Measurements from ENCODE around the gene USHBP1.

Gene USHBP1

DNA sequence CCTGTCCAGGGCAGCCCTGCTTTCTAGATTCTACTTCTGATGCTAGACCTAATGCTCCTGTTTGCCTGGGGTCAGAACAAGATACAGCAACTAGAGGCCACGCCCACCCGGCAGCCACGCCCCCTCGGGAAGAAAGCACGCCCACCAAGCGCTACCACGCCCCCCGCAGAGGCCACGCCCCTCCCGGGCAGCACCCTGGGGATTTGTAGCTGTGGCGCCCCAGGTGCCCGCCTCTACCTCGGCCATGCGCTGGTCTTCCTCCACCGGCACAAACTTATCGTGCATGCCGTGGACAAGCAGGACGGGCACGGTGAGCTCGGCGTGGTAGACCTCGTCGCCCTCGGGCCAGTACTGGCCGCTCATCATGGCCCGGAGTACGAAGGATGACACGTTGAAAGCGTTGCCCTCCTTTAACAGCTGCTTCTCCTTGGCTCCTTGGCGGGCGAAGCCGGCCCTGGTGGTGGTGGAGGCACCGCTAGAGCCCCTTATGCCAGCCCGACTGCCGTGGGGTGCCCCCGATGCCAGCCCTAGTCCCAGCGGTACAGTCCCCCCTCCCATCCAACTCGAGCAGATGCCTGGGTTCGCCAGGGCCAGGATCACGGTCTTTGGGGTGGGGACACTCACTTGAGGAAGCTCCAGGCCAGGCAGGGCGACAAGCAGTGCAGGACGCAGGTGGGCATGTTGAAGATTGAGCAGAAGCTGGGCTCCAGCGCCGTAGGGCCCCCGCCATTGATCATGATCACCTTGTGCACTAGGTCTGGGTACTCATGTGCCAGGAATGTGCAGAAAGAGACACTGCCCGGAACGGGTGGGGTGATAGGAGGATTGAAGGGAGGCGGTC, 29.7 kb upstream of the USHBP1 start:
- no peak for DNase-seq (ENCODE audit: low read depth, low spot score)
- Histone ChIP-seq H3K9me3 (ENCODE audit: insufficient read depth, low read length) (peaks cover 14% of the 10 kb centered on the region; the same call in 1 of the 2 replicates), H3K36me3 (ENCODE audit: insufficient read depth, insufficient read length, low read length) (peaks cover 26% of the 10 kb centered on the region), H3K4me1 (ENCODE audit: insufficient read depth, insufficient read length) (peaks cover 9% of the 10 kb centered on the region), H3K27me3 (ENCODE audit: insufficient read depth, insufficient read length) (no peaks in the 10 kb centered on the region), H3K9ac (ENCODE audit: insufficient read length, low read depth) (no peak overlapping the region), H3K4me3 (ENCODE audit: insufficient read length, low read depth) (peak overlapping the region; percentile 29)
- TF ChIP-seq YY1 (IDR thresholded peaks at IDR 0.05; ENCODE audit: insufficient read depth, insufficient read length) (no peak), ZNF274 (IDR thresholded peaks at IDR 0.05; ENCODE audit: low read depth, low read length) (no peak), SUZ12 (IDR thresholded peaks at IDR 0.05; ENCODE audit: extremely low read depth, insufficient read depth, insufficient read length) (no peak)

- Histone ChIP-seq H3K4me3 (ENCODE audit: insufficient read length, low read depth) (peak overlapping the region; percentile 29), H3K27me3 (ENCODE audit: insufficient read depth, insufficient read length) (no peaks in the 10 kb centered on the region), H3K9me3 (ENCODE audit: insufficient read depth, low read length) (peaks cover 13% of the 10 kb centered on the region; the same call in 1 of the 2 replicates), H3K4me1 (ENCODE audit: insufficient read depth, insufficient read length) (peaks cover 9% of the 10 kb centered on the region), H3K9ac (ENCODE audit: insufficient read length, low read depth) (peak overlapping the region; percentile 50), H3K36me3 (ENCODE audit: insufficient read depth, insufficient read length, low read length) (peaks cover 26% of the 10 kb centered on the region)
- DNase-seq (ENCODE audit: low read depth, low spot score): no peak
- TF ChIP-seq SUZ12 (IDR thresholded peaks at IDR 0.05; ENCODE audit: extremely low read depth, insufficient read depth, insufficient read length): no peak
- TF ChIP-seq YY1 (IDR thresholded peaks at IDR 0.05; ENCODE audit: insufficient read depth, insufficient read length): no peak
These were observed 29.1 kb upstream of the USHBP1 start for GRCh38 chr19:17293605-17294004.

DNA sequence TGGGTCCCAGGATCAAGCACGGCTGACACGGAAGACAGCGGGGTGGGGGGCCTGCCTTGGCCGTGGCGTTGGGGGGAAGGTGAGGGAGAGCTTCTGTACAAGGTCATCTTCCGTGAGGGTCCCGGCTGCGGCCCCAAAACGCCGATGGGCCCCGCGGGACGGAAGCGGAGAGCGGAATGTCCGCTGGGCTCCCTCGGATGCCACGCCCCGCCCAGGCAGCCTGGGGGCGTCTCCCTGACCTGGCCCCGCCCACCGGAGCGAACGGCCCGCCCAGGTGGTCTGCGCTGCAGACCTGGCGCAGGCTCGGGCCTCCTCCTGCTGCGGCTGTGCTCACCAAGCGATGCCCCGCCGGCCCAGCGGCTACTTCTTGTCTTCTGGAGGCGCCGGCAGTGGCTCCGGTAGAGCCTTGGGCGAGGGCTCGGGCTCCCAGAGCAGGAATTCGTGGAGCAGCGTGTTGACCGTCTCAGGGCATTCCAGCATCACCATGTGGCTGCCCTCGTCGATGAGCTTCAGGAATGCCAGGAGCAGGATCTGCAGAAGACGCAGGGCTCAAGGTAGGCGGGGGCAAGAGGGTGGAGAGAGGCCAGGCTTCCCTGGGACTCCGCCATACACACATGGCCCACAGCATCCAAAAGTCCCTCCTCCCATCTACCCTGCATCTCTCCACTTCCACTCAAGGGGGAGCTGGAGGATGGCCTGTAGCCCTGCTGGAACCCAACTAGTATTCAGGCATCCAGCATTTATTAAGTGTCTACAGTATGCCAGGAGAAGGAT, 27.9 kb upstream of the USHBP1 start:
- Histone ChIP-seq H3K36me3 (ENCODE audit: insufficient read depth, insufficient read length, low read length) (peaks cover 20% of the 10 kb centered on the region), H3K9me3 (ENCODE audit: insufficient read depth, low read length) (peaks cover 3% of the 10 kb centered on the region; the same call in 1 of the 2 replicates), H3K9ac (ENCODE audit: insufficient read length, low read depth) (peak overlapping the region; percentile 83), H3K4me3 (ENCODE audit: insufficient read length, low read depth) (peak overlapping the region; percentile 81), H3K4me1 (ENCODE audit: insufficient read depth, insufficient read length) (peaks cover 9% of the 10 kb centered on the region), H3K27me3 (ENCODE audit: insufficient read depth, insufficient read length) (no peaks in the 10 kb centered on the region)
- TF ChIP-seq ZNF274 (IDR thresholded peaks at IDR 0.05; ENCODE audit: low read depth, low read length): no peak
- DNase-seq (ENCODE audit: low read depth, low spot score): peak; percentile 81

GRCh38 chr19:17289489-17289888, 24.9 kb upstream of the USHBP1 start:
- TF ChIP-seq ZNF274 (IDR thresholded peaks at IDR 0.05; ENCODE audit: low read depth, low read length): no peak
- Histone ChIP-seq H3K9me3 (ENCODE audit: insufficient read depth, low read length) (peaks cover 8% of the 10 kb centered on the region; the same call in 1 of the 2 replicates), H3K27me3 (ENCODE audit: insufficient read depth, insufficient read length) (no peaks in the 10 kb centered on the region), H3K4me1 (ENCODE audit: insufficient read depth, insufficient read length) (peaks cover 7% of the 10 kb centered on the region), H3K4me3 (ENCODE audit: insufficient read length, low read depth) (peak overlapping the region; percentile 8), H3K9ac (ENCODE audit: insufficient read length, low read depth) (no peak overlapping the region), H3K36me3 (ENCODE audit: insufficient read depth, insufficient read length, low read length) (peaks cover 24% of the 10 kb centered on the region)
- peak; percentile 89 for DNase-seq (ENCODE audit: low read depth, low spot score)

DNA sequence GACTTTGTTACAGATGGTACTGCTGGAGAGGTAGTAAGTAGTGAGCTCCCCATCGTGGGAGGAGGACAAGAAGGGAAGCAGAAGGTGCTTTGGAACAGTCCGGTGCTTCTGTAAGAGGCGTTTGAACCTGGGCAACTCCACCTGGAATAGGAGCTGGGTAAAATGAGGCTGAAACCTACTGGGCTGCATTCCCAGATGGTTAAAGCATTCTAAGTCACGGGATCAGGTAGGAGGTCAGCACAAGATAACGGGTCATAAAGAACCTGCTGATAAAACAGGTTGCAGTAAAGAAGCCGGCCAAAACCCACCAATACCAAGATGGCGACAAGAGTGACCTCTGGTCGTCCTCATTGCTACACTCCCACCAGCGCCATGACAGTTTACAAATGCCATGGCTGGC, 22.2 kb upstream of the USHBP1 start:
- H3K4me1 ChIP-seq (ENCODE audit: insufficient read depth, insufficient read length): peaks cover 8% of the 10 kb centered on the region
- H3K9ac ChIP-seq (ENCODE audit: insufficient read length, low read depth): no peak overlapping the region
- H3K36me3 ChIP-seq (ENCODE audit: insufficient read depth, insufficient read length, low read length): peaks cover 35% of the 10 kb centered on the region
- DNase-seq (ENCODE audit: low read depth, low spot score): no peak
- TF ChIP-seq SUZ12 (IDR thresholded peaks at IDR 0.05; ENCODE audit: extremely low read depth, insufficient read depth, insufficient read length): no peak
- no peak for TF ChIP-seq YY1 (IDR thresholded peaks at IDR 0.05; ENCODE audit: insufficient read depth, insufficient read length)
- TF ChIP-seq ZNF274 (IDR thresholded peaks at IDR 0.05; ENCODE audit: low read depth, low read length): no peak
- H3K4me3 ChIP-seq (ENCODE audit: insufficient read length, low read depth): no peak overlapping the region
- H3K9me3 ChIP-seq (ENCODE audit: insufficient read depth, low read length): peaks cover 8% of the 10 kb centered on the region; the same call in 1 of the 2 replicates
- no peaks in the 10 kb centered on the region for H3K27me3 ChIP-seq (ENCODE audit: insufficient read depth, insufficient read length)

- TF ChIP-seq YY1 (IDR thresholded peaks at IDR 0.05; ENCODE audit: insufficient read depth, insufficient read length) (no peak), SUZ12 (IDR thresholded peaks at IDR 0.05; ENCODE audit: extremely low read depth, insufficient read depth, insufficient read length) (no peak), ZNF274 (IDR thresholded peaks at IDR 0.05; ENCODE audit: low read depth, low read length) (no peak)
- H3K9me3 ChIP-seq (ENCODE audit: insufficient read depth, low read length): peaks cover 8% of the 10 kb centered on the region; the same call in 1 of the 2 replicates
- peaks cover 35% of the 10 kb centered on the region for H3K36me3 ChIP-seq (ENCODE audit: insufficient read depth, insufficient read length, low read length)
- peaks cover 8% of the 10 kb centered on the region for H3K4me1 ChIP-seq (ENCODE audit: insufficient read depth, insufficient read length)
- no peak overlapping the region for H3K4me3 ChIP-seq (ENCODE audit: insufficient read length, low read depth)
- no peaks in the 10 kb centered on the region for H3K27me3 ChIP-seq (ENCODE audit: insufficient read depth, insufficient read length)
- no peak overlapping the region for H3K9ac ChIP-seq (ENCODE audit: insufficient read length, low read depth)
- no peak for DNase-seq (ENCODE audit: low read depth, low spot score)
These were observed 21.7 kb upstream of the USHBP1 start for GRCh38 chr19:17286263-17286662.

GRCh38 chr19:17285415-17286135, 21.0 kb upstream of the USHBP1 start:
- Histone ChIP-seq H3K9ac (ENCODE audit: insufficient read length, low read depth) (no peak overlapping the region), H3K9me3 (ENCODE audit: insufficient read depth, low read length) (peaks cover 8% of the 10 kb centered on the region; the same call in 1 of the 2 replicates), H3K36me3 (ENCODE audit: insufficient read depth, insufficient read length, low read length) (peaks cover 35% of the 10 kb centered on the region), H3K4me1 (ENCODE audit: insufficient read depth, insufficient read length) (peaks cover 8% of the 10 kb centered on the region), H3K4me3 (ENCODE audit: insufficient read length, low read depth) (no peak overlapping the region), H3K27me3 (ENCODE audit: insufficient read depth, insufficient read length) (no peaks in the 10 kb centered on the region)
- TF ChIP-seq ZNF274 (IDR thresholded peaks at IDR 0.05; ENCODE audit: low read depth, low read length): no peak
- TF ChIP-seq YY1 (IDR thresholded peaks at IDR 0.05; ENCODE audit: insufficient read depth, insufficient read length): no peak
- TF ChIP-seq SUZ12 (IDR thresholded peaks at IDR 0.05; ENCODE audit: extremely low read depth, insufficient read depth, insufficient read length): no peak
- DNase-seq (ENCODE audit: low read depth, low spot score): no peak

Measured in NT2/D1 (cell line).